Fibroblast of gingiva (primary cell): ENCODE measurements around the gene OSBPL1A.

ENCODE experiments used
- DNase-seq: peaks from one replicate; pipeline ENCODE4 v3.0.0-alpha.2; 2011; ENCODE audit warnings: low read depth

Gene OSBPL1A

GRCh38 chr18:24341361-24341760, 56.3 kb downstream of the OSBPL1A start:
- no peak for DNase-seq

GRCh38 chr18:24333084-24333483, 64.5 kb downstream of the OSBPL1A start:
- no peak for DNase-seq

GRCh38 chr18:24326211-24326610, 71.4 kb downstream of the OSBPL1A start:
- DNase-seq, result no peak

- DNase-seq, result peak; percentile 34
Observed at GRCh38 chr18:24322584-24323136, 75.0 kb downstream of the OSBPL1A start.

GRCh38 chr18:24321071-24321470, 76.6 kb downstream of the OSBPL1A start:
- no peak for DNase-seq

- DNase-seq, result no peak
Observed at GRCh38 chr18:24319757-24320156, 77.9 kb downstream of the OSBPL1A start.

GRCh38 chr18:24317370-24317769, 80.3 kb downstream of the OSBPL1A start:
- no peak for DNase-seq

- no peak for DNase-seq
Observed at GRCh38 chr18:24315170-24315569, 82.5 kb downstream of the OSBPL1A start.

GRCh38 chr18:24306201-24306600, 91.4 kb downstream of the OSBPL1A start:
- DNase-seq, result no peak

GRCh38 chr18:24300703-24301102, 96.9 kb downstream of the OSBPL1A start:
- DNase-seq, result no peak

- no peak for DNase-seq
Observed at GRCh38 chr18:24296276-24296675, 101.3 kb downstream of the OSBPL1A start.

GRCh38 chr18:24293254-24293653, 104.4 kb downstream of the OSBPL1A start:
- DNase-seq, result no peak

GRCh38 chr18:24278591-24278990, 119.0 kb downstream of the OSBPL1A start:
- no peak for DNase-seq

GRCh38 chr18:24277516-24278195, 120.0 kb downstream of the OSBPL1A start:
- DNase-seq, result no peak

GRCh38 chr18:24276994-24277393, 120.6 kb downstream of the OSBPL1A start:
- DNase-seq, result no peak

- DNase-seq, result no peak
Observed at GRCh38 chr18:24274837-24275236, 122.8 kb downstream of the OSBPL1A start.

GRCh38 chr18:24273596-24273995, 124.0 kb downstream of the OSBPL1A start:
- DNase-seq, result no peak

- DNase-seq, result peak; percentile 69
Observed at GRCh38 chr18:24272229-24272525, 125.4 kb downstream of the OSBPL1A start.

- peak; percentile 71 for DNase-seq
Observed at GRCh38 chr18:24271381-24272228, 126.0 kb downstream of the OSBPL1A start.

- peak; percentile 33 for DNase-seq
Observed at GRCh38 chr18:24270937-24271380, 126.7 kb downstream of the OSBPL1A start.

- DNase-seq, result no peak
Observed at GRCh38 chr18:24270358-24270936, 127.2 kb downstream of the OSBPL1A start.

GRCh38 chr18:24268784-24269550, 128.7 kb downstream of the OSBPL1A start:
- DNase-seq, result no peak
